Trophoblast cell (in vitro differentiated cells and primary cell): ENCODE data around the gene SACS.

ENCODE experiments used
- DNase-seq, 2 donors: peaks; one replicate each; pipeline ENCODE4 v3.0.0-alpha.2; 2016
- H2AFZ ChIP-seq: 2 replicates; pipeline ENCODE4 v1.6.1; 2013; ENCODE audit warnings: low read length, moderate library complexity, mild to moderate bottlenecking; ENCODE audit not compliant: insufficient read depth, poor library complexity
- H2AK5ac ChIP-seq: 2 replicates; pipeline ENCODE4 v1.6.1; 2013; ENCODE audit warnings: mild to moderate bottlenecking, low read length
- H2BK120ac ChIP-seq: 2 replicates; pipeline ENCODE4 v1.6.1; 2013; ENCODE audit warnings: low read length, mild to moderate bottlenecking, moderate library complexity; ENCODE audit not compliant: insufficient read depth, poor library complexity
- H2BK12ac ChIP-seq: 2 replicates; pipeline ENCODE4 v1.6.1; 2013; ENCODE audit warnings: mild to moderate bottlenecking, low read length, moderate library complexity
- H2BK5ac ChIP-seq: 2 replicates; pipeline ENCODE4 v1.6.1; 2013; ENCODE audit warnings: low read length, low read depth, moderate library complexity, mild to moderate bottlenecking; ENCODE audit not compliant: poor library complexity
- H3K14ac ChIP-seq: 2 replicates; pipeline ENCODE4 v1.6.1; 2013; ENCODE audit warnings: mild to moderate bottlenecking, low read length
- H3K18ac ChIP-seq: 2 replicates; pipeline ENCODE4 v1.6.1; 2013; ENCODE audit warnings: mild to moderate bottlenecking, low read length
- H3K23ac ChIP-seq: 2 replicates; pipeline ENCODE4 v1.6.1; 2013; ENCODE audit warnings: low read length
- H3K27ac ChIP-seq: 2 replicates; pipeline ENCODE4 v1.5.1; 2013; ENCODE audit warnings: low read depth, mild to moderate bottlenecking, inconsistent platforms, low read length, moderate library complexity
- H3K27me3 ChIP-seq: 2 replicates; pipeline ENCODE4 v1.6.1; 2013; ENCODE audit warnings: inconsistent platforms, mild to moderate bottlenecking, low read length, moderate library complexity; ENCODE audit not compliant: insufficient read depth
- H3K36me3 ChIP-seq, 2 experiments: 1 replicate in 1 of 2; 2 replicates in 1 of 2; pipeline ENCODE4 v1.6.1; 2013; ENCODE audit warnings: low read length in 2 of 2, mild to moderate bottlenecking in 2 of 2, moderate library complexity in 1 of 2; ENCODE audit not compliant: insufficient read depth in 2 of 2, control insufficient read depth in 1 of 2
- H3K4ac ChIP-seq: 2 replicates; pipeline ENCODE4 v1.6.1; 2013; ENCODE audit warnings: low read depth, mild to moderate bottlenecking, low read length, moderate library complexity
- H3K4me1 ChIP-seq, 2 experiments: 1 replicate in 1 of 2; 2 replicates in 1 of 2; pipeline ENCODE4 v1.6.1; 2013; ENCODE audit warnings: low read length in 2 of 2, mild to moderate bottlenecking in 2 of 2, moderate library complexity in 1 of 2; ENCODE audit not compliant: insufficient read depth in 2 of 2, control insufficient read depth in 1 of 2
- H3K4me2 ChIP-seq: 2 replicates; pipeline ENCODE4 v1.6.1; 2013; ENCODE audit warnings: inconsistent platforms, mild to moderate bottlenecking, low read length, moderate library complexity
- H3K4me3 ChIP-seq: 2 replicates; pipeline ENCODE4 v1.5.1; 2013; ENCODE audit warnings: mild to moderate bottlenecking, low read depth, low read length, inconsistent platforms
- H3K79me1 ChIP-seq: one replicate; pipeline ENCODE4 v1.6.1; 2013; ENCODE audit warnings: low read length
- H3K79me2 ChIP-seq: 2 replicates; pipeline ENCODE4 v1.6.1; 2013; ENCODE audit warnings: low read length, mild to moderate bottlenecking; ENCODE audit not compliant: control insufficient read depth, insufficient read depth, poor library complexity
- H3K9ac ChIP-seq: 2 replicates; pipeline ENCODE4 v1.6.1; 2013; ENCODE audit warnings: mild to moderate bottlenecking, low read length
- H3K9me3 ChIP-seq: 2 replicates; pipeline ENCODE4 v1.6.1; 2013; ENCODE audit warnings: low read depth, mild to moderate bottlenecking, control low read depth, inconsistent platforms, low read length; ENCODE audit not compliant: insufficient read depth
- H4K12ac ChIP-seq: 2 replicates; pipeline ENCODE4 v1.6.1; 2013; ENCODE audit warnings: low read depth, mild to moderate bottlenecking, low read length, moderate library complexity
- H4K8ac ChIP-seq: 2 replicates; pipeline ENCODE4 v1.6.1; 2013; ENCODE audit warnings: low read depth, mild to moderate bottlenecking, low read length, moderate library complexity
- H4K91ac ChIP-seq: one replicate; pipeline ENCODE4 v1.6.1; 2013; ENCODE audit warnings: low read depth, mild to moderate bottlenecking, low read length, moderate library complexity
- whole genome bisulfite sequencing: extraction: QIAGEN DNeasy Blood & Tissue Kit; methylation state at CpG from one replicate; pipeline ENCODE4 v1.1.7; 2013; ENCODE audit warnings: missing lambda C conversion rate; ENCODE audit not compliant: insufficient read length, insufficient coverage; ENCODE audit errors: extremely low coverage; 5-methylcytosine and 5-hydroxymethylcytosine counted together

Gene SACS

DNA sequence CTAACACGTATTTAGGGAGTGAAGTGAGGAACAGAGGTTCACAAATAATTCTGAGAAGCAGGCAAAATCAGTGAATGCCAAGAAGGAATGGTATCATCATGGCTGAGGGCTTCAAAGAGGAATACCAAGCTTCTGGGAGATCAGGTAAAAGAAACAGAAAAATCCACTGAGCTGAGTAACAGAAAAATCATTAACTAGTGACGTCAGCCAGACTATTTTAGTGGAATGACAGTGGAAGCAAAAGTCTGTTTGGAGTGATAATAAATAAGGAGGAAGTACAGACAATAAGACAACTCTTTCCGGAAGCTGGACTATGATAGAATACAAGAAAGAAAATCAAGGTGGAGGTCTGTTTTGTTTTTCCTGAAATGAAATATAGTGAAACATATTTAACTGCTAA, 83.5 kb downstream of the SACS start:
- H3K14ac ChIP-seq, result no peak overlapping the region
- H3K9me3 ChIP-seq, result no peaks in the 10 kb centered on the region
- no peak overlapping the region for H3K23ac ChIP-seq
- H2BK120ac ChIP-seq, result no peak overlapping the region
- no peak overlapping the region for H2BK12ac ChIP-seq
- H4K8ac ChIP-seq, result no peak overlapping the region
- H3K4me3 ChIP-seq, result no peak overlapping the region
- no peak overlapping the region for H3K4me2 ChIP-seq
- H3K9ac ChIP-seq, result no peak overlapping the region
- peak in 1 of 2 donors; percentile 22 for DNase-seq
- H3K4ac ChIP-seq, result no peak overlapping the region
- no peaks in the 10 kb centered on the region for H3K27me3 ChIP-seq
- H2AFZ ChIP-seq, result no peak overlapping the region
- H3K4me1 ChIP-seq, result no peaks in the 10 kb centered on the region
- WGBS, result no CpG with 5 or more reads among the region's 3 CpGs
- H3K18ac ChIP-seq, result no peak overlapping the region
- H3K27ac ChIP-seq, result no peak overlapping the region
- no peak overlapping the region for H4K12ac ChIP-seq
- peaks cover 7 to 9% of the 10 kb centered on the region in 2 experiments for H3K36me3 ChIP-seq
- H4K91ac ChIP-seq, result no peak overlapping the region
- H2AK5ac ChIP-seq, result no peak overlapping the region
- no peaks in the 10 kb centered on the region for H3K79me2 ChIP-seq
- H3K79me1 ChIP-seq, result no peaks in the 10 kb centered on the region
- H2BK5ac ChIP-seq, result no peak overlapping the region

DNA sequence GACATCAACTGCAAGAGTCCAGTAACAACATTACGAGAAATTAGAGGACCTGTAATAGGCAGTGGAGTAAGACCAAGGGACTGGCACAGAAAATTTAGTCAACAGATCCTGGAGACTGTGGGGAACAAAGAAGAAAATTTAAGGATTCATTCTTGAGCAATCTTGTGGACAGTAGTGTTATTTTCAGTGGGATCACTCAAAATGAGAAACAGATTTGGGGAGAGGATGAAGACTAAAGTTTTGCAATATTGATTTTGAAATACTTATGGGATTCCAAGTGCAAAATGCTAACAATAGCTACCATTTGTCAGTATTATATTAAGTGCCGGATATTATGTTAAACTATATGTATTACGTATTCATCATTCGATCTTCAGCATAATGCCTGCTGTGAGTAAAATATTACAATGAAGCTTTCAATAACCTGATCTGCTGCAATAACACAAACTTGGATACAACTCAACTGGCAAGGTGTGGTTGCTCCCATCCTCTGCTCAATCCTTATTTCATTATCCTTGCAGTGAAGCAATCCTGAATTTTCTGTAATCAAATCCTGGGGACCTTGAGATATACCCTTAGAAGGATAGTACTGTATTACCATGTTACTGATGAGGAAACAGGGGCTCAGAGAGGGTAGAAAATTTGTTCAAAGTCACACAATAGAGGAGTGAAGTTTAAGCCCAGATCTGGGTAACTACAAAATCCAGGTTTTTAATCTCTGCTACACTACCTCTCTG, 84.2 kb downstream of the SACS start:
- H3K18ac ChIP-seq, result no peak overlapping the region
- H3K27me3 ChIP-seq, result no peaks in the 10 kb centered on the region
- H3K4me1 ChIP-seq, result no peaks in the 10 kb centered on the region
- no peak overlapping the region for H2BK12ac ChIP-seq
- WGBS, result no CpG with 5 or more reads among the region's 4 CpGs
- no peaks in the 10 kb centered on the region for H3K79me1 ChIP-seq
- no peak overlapping the region for H2AK5ac ChIP-seq
- H3K27ac ChIP-seq, result no peak overlapping the region
- no peak overlapping the region for H3K23ac ChIP-seq
- H4K12ac ChIP-seq, result no peak overlapping the region
- H3K4me2 ChIP-seq, result no peak overlapping the region
- no peak overlapping the region for H4K8ac ChIP-seq
- no peaks in the 10 kb centered on the region for H3K9me3 ChIP-seq
- peaks cover 2 to 4% of the 10 kb centered on the region in 2 experiments for H3K36me3 ChIP-seq
- H3K79me2 ChIP-seq, result no peaks in the 10 kb centered on the region
- H2BK5ac ChIP-seq, result no peak overlapping the region
- no peak for DNase-seq
- no peak overlapping the region for H2AFZ ChIP-seq
- H4K91ac ChIP-seq, result no peak overlapping the region
- H3K14ac ChIP-seq, result no peak overlapping the region
- no peak overlapping the region for H2BK120ac ChIP-seq
- H3K4ac ChIP-seq, result no peak overlapping the region
- H3K4me3 ChIP-seq, result no peak overlapping the region
- H3K9ac ChIP-seq, result no peak overlapping the region

DNA sequence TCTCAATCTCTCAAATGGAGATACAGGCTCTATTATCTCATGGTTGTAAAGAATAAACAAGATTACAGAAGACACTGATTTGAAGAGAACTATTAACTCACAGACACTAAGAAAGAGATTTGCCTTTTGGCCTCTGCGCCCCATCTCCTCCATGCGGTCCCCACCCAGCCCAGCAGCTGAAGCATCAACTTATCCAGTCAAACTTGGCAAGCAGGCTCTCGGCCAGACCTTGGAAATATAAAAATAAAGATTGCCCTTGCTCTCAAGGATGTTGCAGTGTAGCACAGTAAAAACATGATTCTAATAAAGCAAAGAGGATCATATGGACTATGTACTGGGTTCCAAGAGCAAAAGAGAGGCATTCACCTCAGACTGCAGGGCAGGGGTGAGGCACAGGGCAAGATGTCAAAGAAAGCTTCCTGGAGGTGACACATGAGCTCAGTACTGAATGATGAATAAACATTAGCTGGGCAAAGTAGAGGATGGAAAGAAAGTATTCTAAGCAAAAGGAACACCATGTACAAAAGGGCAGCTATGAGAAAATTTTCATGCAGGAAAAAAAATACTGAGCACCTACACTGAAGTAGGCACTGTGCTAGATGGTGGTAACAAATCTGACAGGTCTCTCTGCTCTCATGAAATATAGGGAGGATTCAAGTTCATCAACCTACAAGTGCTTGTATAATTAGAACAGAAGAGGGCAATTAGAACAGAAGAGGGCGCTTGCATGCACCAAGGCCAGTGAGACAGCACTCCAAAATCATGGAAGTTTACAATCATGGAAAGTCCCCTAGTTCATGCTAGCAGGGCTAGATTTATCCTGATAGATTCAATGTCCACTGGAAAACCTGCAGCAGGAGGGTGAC, 85.0 kb downstream of the SACS start:
- Histone ChIP-seq H3K27me3 (no peaks in the 10 kb centered on the region), H3K4me3 (no peak overlapping the region), H3K9ac (no peak overlapping the region), H3K9me3 (no peaks in the 10 kb centered on the region), H3K18ac (no peak overlapping the region), H3K27ac (no peak overlapping the region), H3K4ac (no peak overlapping the region), H3K36me3 (peaks cover 2 to 4% of the 10 kb centered on the region in 2 experiments), H3K79me1 (no peaks in the 10 kb centered on the region), H3K4me2 (no peak overlapping the region), H4K12ac (no peak overlapping the region), H4K91ac (no peak overlapping the region), H3K4me1 (no peaks in the 10 kb centered on the region), H3K14ac (no peak overlapping the region), H4K8ac (no peak overlapping the region), H2BK5ac (no peak overlapping the region), H2AK5ac (no peak overlapping the region), H3K79me2 (no peaks in the 10 kb centered on the region), H2AFZ (no peak overlapping the region), H2BK120ac (no peak overlapping the region), H3K23ac (no peak overlapping the region), H2BK12ac (no peak overlapping the region)
- no CpG with 5 or more reads among the region's 4 CpGs for WGBS
- DNase-seq, result no peak

DNA sequence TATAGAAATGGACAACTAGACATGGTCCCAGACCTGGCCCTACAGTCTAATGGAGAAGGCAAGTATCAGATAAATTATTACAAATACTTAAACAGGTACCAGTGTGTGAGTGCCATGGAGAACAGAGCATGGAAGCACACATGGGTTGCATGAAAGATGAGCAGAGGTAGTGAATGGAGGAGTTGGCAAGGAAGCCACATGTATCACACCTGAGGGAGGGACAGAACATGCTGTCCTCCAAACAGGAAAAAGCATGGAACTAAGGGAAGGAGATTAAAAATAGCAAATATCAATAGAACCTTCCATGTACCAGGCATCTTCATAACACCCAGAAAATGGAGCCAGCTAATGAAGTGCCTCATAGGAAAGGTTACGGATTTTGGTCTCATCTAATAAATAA, 85.9 kb downstream of the SACS start:
- no peaks in the 10 kb centered on the region for H3K79me2 ChIP-seq
- no peak overlapping the region for H3K14ac ChIP-seq
- no peak overlapping the region for H3K9ac ChIP-seq
- no peak overlapping the region for H3K23ac ChIP-seq
- H3K27me3 ChIP-seq, result no peaks in the 10 kb centered on the region
- peaks cover 2 to 4% of the 10 kb centered on the region in 2 experiments for H3K36me3 ChIP-seq
- no peak overlapping the region for H3K4me2 ChIP-seq
- no peaks in the 10 kb centered on the region for H3K4me1 ChIP-seq
- no peaks in the 10 kb centered on the region for H3K79me1 ChIP-seq
- no peaks in the 10 kb centered on the region for H3K9me3 ChIP-seq
- no peak overlapping the region for H2BK120ac ChIP-seq
- H2AFZ ChIP-seq, result no peak overlapping the region
- H4K8ac ChIP-seq, result no peak overlapping the region
- no peak overlapping the region for H2AK5ac ChIP-seq
- H3K4ac ChIP-seq, result no peak overlapping the region
- DNase-seq, result no peak
- H3K27ac ChIP-seq, result no peak overlapping the region
- H4K12ac ChIP-seq, result no peak overlapping the region
- no peak overlapping the region for H4K91ac ChIP-seq
- no peak overlapping the region for H3K4me3 ChIP-seq
- WGBS, result no CpG with 5 or more reads among the region's 1 CpG
- H2BK5ac ChIP-seq, result no peak overlapping the region
- no peak overlapping the region for H3K18ac ChIP-seq
- H2BK12ac ChIP-seq, result no peak overlapping the region
